HCT116 (cell line): ENCODE data around the gene MOB3B. TPM values are rescaled to one million over a fixed set of nuclear protein-coding genes. Genes with fewer than 3 reads are reported as not detected.

Experiments
- ATAC-seq: fragments of 200-7000 bp; cut with Tn5 transposase; 2 replicates; pipeline ENCODE4 v1.9.1; 2020; ENCODE audit warnings: mild to moderate bottlenecking, moderate library complexity
- BruUV-seq: library from RNA; stranded (reverse); fragments of 400-500 nt; replicated peaks from 2 replicates; lab custom pipeline; 2021; lab: Mats Ljungman, UMichigan
- CTCF ChIA-PET: fragments of 300-600 bp; sonication (Branson Sonifier 250); formaldehyde crosslinking; loops from one replicate; lab custom pipeline; 2021; ENCODE audit warnings: antibody characterized with exemption; lab: Charles Lee
- POLR2A ChIA-PET: fragments of 300-600, 350-600 bp; sonication (Branson Sonifier 250); formaldehyde crosslinking; loops from one replicate; lab custom pipeline; 2021; ENCODE audit warnings: antibody characterized with exemption; lab: Charles Lee
- RAD21 ChIA-PET, 2 experiments: fragments of 300-600 bp; sonication (Branson Sonifier 250); formaldehyde crosslinking; loops; one replicate each; lab custom pipeline; 2023; ENCODE audit warnings: low total read pairs in 2 of 2; ENCODE audit not compliant: uncharacterized antibody in 2 of 2, unreplicated experiment in 2 of 2, low non-redundant PET in 1 of 2; lab: Charles Lee
- DNase-seq: peaks from one replicate; pipeline ENCODE4 v3.0.0-alpha.2; 2010; ENCODE audit warnings: low read depth, low spot score
- H2AFZ ChIP-seq: fragments of 200-600 bp; shearing (Covaris generic), sonication (generic); 2 replicates; pipeline ENCODE4 v1.6.1; 2017; ENCODE audit warnings: low read depth, mixed run types, mixed read lengths, antibody characterized with exemption, low read length; ENCODE audit not compliant: poor library complexity, severe bottlenecking
- H3K27ac ChIP-seq: 2 replicates; pipeline ENCODE4 v1.5.1; 2012; ENCODE audit warnings: low read depth, low read length
- H3K27me3 ChIP-seq: fragments of 200-600 bp; sonication (generic); 2 replicates; pipeline ENCODE4 v1.6.1; 2016; ENCODE audit warnings: mixed run types, low read length, mixed read lengths; ENCODE audit not compliant: insufficient read depth
- H3K36me3 ChIP-seq, 2 experiments: fragments of 200-500 bp in 1 of 2; fragments of 200-600 bp in 1 of 2; sonication (Bioruptor generic) in 1 of 2; sonication (generic) in 1 of 2; 2 replicates each; pipeline versions ENCODE4 v1.5.1 to v1.6.1; 2014 to 2016; ENCODE audit warnings: low read length in 2 of 2, inconsistent platforms in 1 of 2, mixed read lengths in 1 of 2, mixed run types in 1 of 2; ENCODE audit not compliant: insufficient read depth in 2 of 2, control insufficient read depth in 1 of 2
- H3K4me1 ChIP-seq, 2 experiments: fragments of 200-600 bp in 1 of 2; sonication (generic) in 1 of 2; 2 replicates each; pipeline versions ENCODE4 v1.5.1 to v1.6.1; 2012 to 2017; ENCODE audit warnings: low read length in 2 of 2, inconsistent platforms in 1 of 2, mild to moderate bottlenecking in 1 of 2, mixed read lengths in 1 of 2, mixed run types in 1 of 2, moderate library complexity in 1 of 2; ENCODE audit not compliant: insufficient read depth in 2 of 2, control insufficient read depth in 1 of 2
- H3K4me2 ChIP-seq: fragments of 200-600 bp; sonication (generic); 2 replicates; pipeline ENCODE4 v1.6.1; 2017; ENCODE audit warnings: mixed run types, low read length, mixed read lengths
- H3K4me3 ChIP-seq, 2 experiments: fragments of 200-600 bp in 1 of 2; sonication (generic) in 1 of 2; replicated peaks in 1 of 2; 2 replicates each; pipeline ENCODE4 v1.5.1; 2011 to 2016; ENCODE audit warnings: low read length in 2 of 2, control low read depth in 1 of 2, low read depth in 1 of 2, mild to moderate bottlenecking in 1 of 2, mixed read lengths in 1 of 2, mixed run types in 1 of 2
- H3K79me2 ChIP-seq: fragments of 200-600 bp; sonication (generic); 2 replicates; pipeline ENCODE4 v1.6.1; 2017; ENCODE audit warnings: mild to moderate bottlenecking, mixed run types, low read length, moderate library complexity, mixed read lengths; ENCODE audit not compliant: insufficient read depth
- H3K9ac ChIP-seq: fragments of 200-600 bp; sonication (generic); 2 replicates; pipeline ENCODE4 v1.6.1; 2016; ENCODE audit warnings: low read length, mixed read lengths
- H3K9me2 ChIP-seq: fragments of 200-600 bp; sonication (generic), shearing (Covaris generic); 2 replicates; pipeline ENCODE4 v1.6.1; 2017; ENCODE audit warnings: mixed run types, mild to moderate bottlenecking, moderate library complexity; ENCODE audit not compliant: insufficient read depth
- H3K9me3 ChIP-seq, 2 experiments: fragments of 200-500 bp in 1 of 2; fragments of 200-600 bp in 1 of 2; sonication (Bioruptor generic) in 1 of 2; sonication (generic) in 1 of 2; 2 replicates each; pipeline ENCODE4 v1.6.1; 2014 to 2017; ENCODE audit warnings: low read length in 2 of 2, mixed read lengths in 2 of 2, inconsistent platforms in 1 of 2, low read depth in 1 of 2, mild to moderate bottlenecking in 1 of 2, mixed run types in 1 of 2, moderate library complexity in 1 of 2; ENCODE audit not compliant: control insufficient read depth in 1 of 2, insufficient read depth in 1 of 2
- H4K20me1 ChIP-seq: fragments of 200-600 bp; sonication (generic), shearing (Covaris generic); 2 replicates; pipeline ENCODE4 v1.6.1; 2017; ENCODE audit warnings: mixed run types, mild to moderate bottlenecking, moderate library complexity; ENCODE audit not compliant: insufficient read depth
- CBX3 ChIP-seq: IDR thresholded peaks from 2 replicates; pipeline ENCODE4 v1.6.1; 2012; ENCODE audit warnings: low read depth
- EGR1 ChIP-seq: IDR thresholded peaks from 2 replicates; pipeline ENCODE4 v1.6.1; 2012; ENCODE audit warnings: low read depth
- ELF1 ChIP-seq: IDR thresholded peaks from 2 replicates; pipeline ENCODE4 v1.6.1; 2012; ENCODE audit warnings: low read depth, borderline replicate concordance
- FOSL1 ChIP-seq: IDR thresholded peaks from 2 replicates; pipeline ENCODE4 v1.6.1; 2012; ENCODE audit warnings: low read depth
- POLR2A ChIP-seq: IDR thresholded peaks from 2 replicates; pipeline ENCODE4 v1.7.0; 2011; ENCODE audit warnings: borderline replicate concordance; ENCODE audit not compliant: insufficient read depth, insufficient read length; ENCODE audit errors: extremely low read depth
- POLR2AphosphoS5 ChIP-seq: IDR thresholded peaks from 2 replicates; pipeline ENCODE4 v1.6.1; 2011; ENCODE audit warnings: mild to moderate bottlenecking, low read depth, low read length, moderate library complexity
- SRF ChIP-seq: IDR thresholded peaks from 2 replicates; pipeline ENCODE4 v1.6.1; 2012; ENCODE audit warnings: low read depth
- TCF7L2 ChIP-seq: IDR thresholded peaks from 2 replicates; pipeline ENCODE4 v1.7.0; 2011; ENCODE audit warnings: borderline replicate concordance, inconsistent platforms; ENCODE audit not compliant: insufficient read depth, insufficient read length; ENCODE audit errors: extremely low read depth
- intact Hi-C: fragments of 100-400 bp; cut with micrococcal nuclease; formaldehyde crosslinking; loops from 2 replicates; pipeline ENCODE4 v1.10.0; 2022
- total RNA-seq: library from RNA; stranded (reverse); gene quantifications from one replicate; pipeline ENCODE4 v1.2.1, GENCODE V29; 2021; ENCODE audit not compliant: unreplicated experiment
- TF ChIP-seq, protein P1 (sequence below): IDR thresholded peaks from 2 replicates; pipeline ENCODE4 v1.6.1; 2012; ENCODE audit warnings: low read depth
- TF ChIP-seq, protein P2 (sequence below): IDR thresholded peaks from 2 replicates; pipeline ENCODE4 v1.6.1; 2011; ENCODE audit warnings: mild to moderate bottlenecking, low read length, moderate library complexity; ENCODE audit not compliant: insufficient replicate concordance; ENCODE audit errors: extremely low read depth

The MOB3B gene
- total RNA-seq, 1 experiment from 2014 or later = 1.2 TPM

DNA sequence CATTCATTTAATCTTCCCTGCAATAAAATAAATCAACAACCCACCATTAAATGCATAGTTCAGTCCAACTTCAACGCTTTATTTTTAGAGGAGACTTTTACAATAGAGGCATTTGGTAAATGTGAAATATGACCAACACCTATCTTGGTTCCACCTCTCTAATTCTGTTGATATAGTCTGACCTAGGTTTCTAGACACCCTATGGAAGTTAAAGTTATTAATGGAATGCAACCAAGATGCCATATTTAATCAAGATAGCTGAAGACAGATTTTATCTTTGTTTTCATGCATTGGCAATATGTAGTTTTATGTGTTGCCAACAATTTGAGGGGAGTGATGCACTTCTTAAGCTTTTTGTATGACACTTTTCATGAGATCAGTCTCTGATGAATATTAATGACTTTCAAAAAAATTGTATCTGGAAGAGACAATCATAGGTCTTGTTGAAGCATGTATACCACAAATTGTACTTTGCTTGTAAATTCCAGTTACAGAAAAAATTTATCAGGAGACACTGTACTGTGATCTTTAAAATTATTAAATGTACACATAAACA, 107.3 kb downstream of the MOB3B start:
- ATAC-seq (no peak), DNase-seq (no peak)
- Histone ChIP-seq H3K27me3 (no peaks in the 10 kb centered on the region; the same call in 1 of the 2 replicates), H3K36me3 (no peaks in the 10 kb centered on the region)
- no TSS peak for BruUV-seq
- CTCF ChIA-PET = no interaction called here
- TF ChIP-seq TCF7L2 (no peak), CBX3 (no peak), ELF1 (no peak), FOSL1 (no peak), POLR2AphosphoS5 (no peak), SRF (no peak), EGR1 (no peak), POLR2A (no peak)
- TF ChIP-seq, protein P1, sequence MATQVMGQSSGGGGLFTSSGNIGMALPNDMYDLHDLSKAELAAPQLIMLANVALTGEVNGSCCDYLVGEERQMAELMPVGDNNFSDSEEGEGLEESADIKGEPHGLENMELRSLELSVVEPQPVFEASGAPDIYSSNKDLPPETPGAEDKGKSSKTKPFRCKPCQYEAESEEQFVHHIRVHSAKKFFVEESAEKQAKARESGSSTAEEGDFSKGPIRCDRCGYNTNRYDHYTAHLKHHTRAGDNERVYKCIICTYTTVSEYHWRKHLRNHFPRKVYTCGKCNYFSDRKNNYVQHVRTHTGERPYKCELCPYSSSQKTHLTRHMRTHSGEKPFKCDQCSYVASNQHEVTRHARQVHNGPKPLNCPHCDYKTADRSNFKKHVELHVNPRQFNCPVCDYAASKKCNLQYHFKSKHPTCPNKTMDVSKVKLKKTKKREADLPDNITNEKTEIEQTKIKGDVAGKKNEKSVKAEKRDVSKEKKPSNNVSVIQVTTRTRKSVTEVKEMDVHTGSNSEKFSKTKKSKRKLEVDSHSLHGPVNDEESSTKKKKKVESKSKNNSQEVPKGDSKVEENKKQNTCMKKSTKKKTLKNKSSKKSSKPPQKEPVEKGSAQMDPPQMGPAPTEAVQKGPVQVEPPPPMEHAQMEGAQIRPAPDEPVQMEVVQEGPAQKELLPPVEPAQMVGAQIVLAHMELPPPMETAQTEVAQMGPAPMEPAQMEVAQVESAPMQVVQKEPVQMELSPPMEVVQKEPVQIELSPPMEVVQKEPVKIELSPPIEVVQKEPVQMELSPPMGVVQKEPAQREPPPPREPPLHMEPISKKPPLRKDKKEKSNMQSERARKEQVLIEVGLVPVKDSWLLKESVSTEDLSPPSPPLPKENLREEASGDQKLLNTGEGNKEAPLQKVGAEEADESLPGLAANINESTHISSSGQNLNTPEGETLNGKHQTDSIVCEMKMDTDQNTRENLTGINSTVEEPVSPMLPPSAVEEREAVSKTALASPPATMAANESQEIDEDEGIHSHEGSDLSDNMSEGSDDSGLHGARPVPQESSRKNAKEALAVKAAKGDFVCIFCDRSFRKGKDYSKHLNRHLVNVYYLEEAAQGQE = no peak
- TF ChIP-seq, protein P2, sequence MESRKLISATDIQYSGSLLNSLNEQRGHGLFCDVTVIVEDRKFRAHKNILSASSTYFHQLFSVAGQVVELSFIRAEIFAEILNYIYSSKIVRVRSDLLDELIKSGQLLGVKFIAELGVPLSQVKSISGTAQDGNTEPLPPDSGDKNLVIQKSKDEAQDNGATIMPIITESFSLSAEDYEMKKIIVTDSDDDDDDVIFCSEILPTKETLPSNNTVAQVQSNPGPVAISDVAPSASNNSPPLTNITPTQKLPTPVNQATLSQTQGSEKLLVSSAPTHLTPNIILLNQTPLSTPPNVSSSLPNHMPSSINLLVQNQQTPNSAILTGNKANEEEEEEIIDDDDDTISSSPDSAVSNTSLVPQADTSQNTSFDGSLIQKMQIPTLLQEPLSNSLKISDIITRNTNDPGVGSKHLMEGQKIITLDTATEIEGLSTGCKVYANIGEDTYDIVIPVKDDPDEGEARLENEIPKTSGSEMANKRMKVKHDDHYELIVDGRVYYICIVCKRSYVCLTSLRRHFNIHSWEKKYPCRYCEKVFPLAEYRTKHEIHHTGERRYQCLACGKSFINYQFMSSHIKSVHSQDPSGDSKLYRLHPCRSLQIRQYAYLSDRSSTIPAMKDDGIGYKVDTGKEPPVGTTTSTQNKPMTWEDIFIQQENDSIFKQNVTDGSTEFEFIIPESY = no peak
- TF ChIP-seq, all 23 proteins: peak for 0
- H3K4me3 ChIP-seq = no peak overlapping the region
- H3K9ac ChIP-seq = no peak overlapping the region
- H2AFZ ChIP-seq = no peak overlapping the region
- ChIA-PET POLR2A (no interaction called here), RAD21 (no interaction called here)
- peaks cover 7 to 12% of the 10 kb centered on the region in 2 experiments; a peak in 3 of 4 replicates for H3K4me1 ChIP-seq
- intact Hi-C loops = no loop called here
- no peak overlapping the region for H3K27ac ChIP-seq
- no peaks in the 10 kb centered on the region for H3K9me2 ChIP-seq
- H4K20me1 ChIP-seq = no peaks in the 10 kb centered on the region
- no peaks in the 10 kb centered on the region for H3K9me3 ChIP-seq
- no peaks in the 10 kb centered on the region for H3K79me2 ChIP-seq
- no peak overlapping the region for H3K4me2 ChIP-seq
